Activated naive CD4-positive, alpha-beta T cell (primary cell): ENCODE measurements around the gene ADPGK.

Source experiments
- DNase-seq, 4 experiments: peaks; one replicate each; lab custom pipeline; 2025; lab: John Stamatoyannopoulos, UW

ADPGK gene

GRCh38 chr15:72790302-72790910, 6.8 kb upstream of the ADPGK start:
- DNase-seq: no peak

DNA sequence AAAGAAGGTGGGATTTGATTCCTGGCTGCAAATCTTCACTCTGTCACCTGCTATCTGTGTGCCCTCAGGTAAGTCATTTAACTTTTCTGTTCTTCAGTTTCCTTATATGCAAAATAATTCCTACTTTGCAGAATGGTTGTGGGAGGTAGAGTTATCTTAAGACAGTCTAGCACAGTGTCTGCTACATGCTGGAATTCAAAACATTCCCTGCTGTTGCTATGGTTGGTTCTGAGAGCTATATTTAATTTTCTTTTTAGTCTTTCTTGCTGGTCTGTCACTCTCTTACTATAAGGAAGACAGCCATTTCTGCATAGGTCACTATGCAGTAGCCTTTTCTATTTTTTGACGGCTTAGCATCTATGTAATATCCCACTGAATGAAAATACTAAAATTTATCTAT, 4.0 kb upstream of the ADPGK start:
- DNase-seq: no peak

GRCh38 chr15:72786676-72787345, 3.3 kb upstream of the ADPGK start:
- no peak for DNase-seq

DNA sequence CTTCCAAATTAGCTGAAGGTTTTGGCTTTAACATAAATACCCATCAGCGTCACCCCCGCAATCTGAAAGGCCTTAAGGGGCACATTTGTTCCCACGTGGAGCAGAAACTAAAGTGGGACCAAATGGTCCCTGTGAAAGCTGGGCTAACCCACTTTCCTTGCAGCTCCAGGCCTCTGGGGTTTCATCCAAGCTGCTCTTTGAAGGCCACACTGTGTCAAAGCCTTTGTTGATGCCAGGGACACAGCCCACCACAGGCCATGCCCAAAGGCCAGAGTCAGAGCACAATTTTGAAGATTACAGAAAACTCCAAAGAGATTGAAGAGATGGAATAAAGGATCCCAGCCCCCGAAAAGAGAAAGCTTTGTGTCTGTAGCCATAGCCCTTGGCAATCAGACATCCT, 2.7 kb upstream of the ADPGK start:
- DNase-seq: no peak

GRCh38 chr15:72785841-72786240, 2.3 kb upstream of the ADPGK start:
- DNase-seq: no peak

GRCh38 chr15:72785432-72785831, 1.9 kb upstream of the ADPGK start:
- DNase-seq: no peak

GRCh38 chr15:72784456-72784876, 908 bp upstream of the ADPGK start:
- DNase-seq: no peak

GRCh38 chr15:72783004-72783639, 436 bp downstream of the ADPGK start:
- DNase-seq: no peak

GRCh38 chr15:72782274-72783003, 1.1 kb downstream of the ADPGK start:
- DNase-seq: no peak

DNA sequence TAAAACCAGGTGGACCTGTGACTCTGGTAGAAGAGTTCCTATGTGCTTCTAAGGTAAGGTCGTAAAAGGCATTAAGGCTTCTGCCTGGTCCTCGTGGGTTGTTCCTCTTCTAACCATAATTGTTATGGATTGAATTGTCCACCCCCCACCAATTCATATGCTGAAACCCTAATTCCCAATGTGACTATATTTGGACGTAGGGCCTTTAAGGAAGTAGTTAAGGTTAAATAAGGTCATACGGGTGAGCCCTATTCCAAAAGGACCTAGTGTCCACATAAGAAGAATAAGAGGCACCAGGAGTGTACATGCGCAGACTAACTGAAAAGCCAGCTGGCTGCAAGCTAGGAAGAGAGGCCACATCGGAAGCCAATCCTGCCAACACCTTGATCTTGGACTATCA, 1.9 kb downstream of the ADPGK start:
- no peak for DNase-seq

- no peak for DNase-seq
Observed at GRCh38 chr15:72778796-72779195, 4.8 kb downstream of the ADPGK start.

GRCh38 chr15:72774696-72775383, 8.7 kb downstream of the ADPGK start:
- no peak for DNase-seq

GRCh38 chr15:72771329-72771725, 12.2 kb downstream of the ADPGK start:
- DNase-seq: no peak

GRCh38 chr15:72770673-72771328, 12.8 kb downstream of the ADPGK start:
- no peak for DNase-seq

GRCh38 chr15:72766780-72767179, 16.8 kb downstream of the ADPGK start:
- DNase-seq: no peak

DNA sequence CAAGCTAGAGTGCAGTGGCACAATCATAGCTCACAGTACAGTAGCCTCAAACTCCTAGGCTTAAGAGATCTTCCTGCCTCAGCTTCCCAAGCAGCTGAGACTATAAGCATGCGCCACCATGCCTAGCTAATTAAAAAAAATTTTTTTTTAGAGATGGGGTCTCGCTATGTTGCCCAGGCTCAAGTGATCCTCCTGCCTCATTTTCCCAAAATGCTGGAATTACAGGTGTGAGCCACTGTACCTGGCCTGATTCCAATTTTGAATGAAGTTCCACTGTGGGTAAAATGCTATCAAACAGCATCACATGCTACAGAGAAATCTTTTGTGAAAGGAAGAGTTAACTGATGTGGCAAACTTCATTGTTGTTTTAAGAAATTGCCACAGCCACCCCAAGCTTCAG, 17.5 kb downstream of the ADPGK start:
- DNase-seq: no peak

DNA sequence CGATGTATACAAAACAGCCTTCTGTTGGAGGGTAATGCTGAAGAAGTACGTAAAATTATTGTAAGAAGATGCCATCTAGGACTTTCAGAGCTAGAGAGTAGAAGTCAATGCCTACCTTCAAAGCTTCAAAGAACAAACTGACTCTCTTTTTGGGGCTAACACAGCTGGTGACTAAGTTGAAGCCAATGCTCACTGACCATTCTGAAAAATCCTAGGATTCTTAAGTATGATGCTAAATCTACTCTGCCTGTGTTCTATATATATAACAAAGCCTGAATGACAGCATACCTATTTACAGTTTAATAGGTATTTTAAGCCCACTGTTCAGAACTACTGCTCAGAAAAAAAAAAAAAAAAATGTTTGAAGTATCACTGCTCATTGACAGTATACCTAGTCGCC, 18.9 kb downstream of the ADPGK start:
- DNase-seq: no peak

GRCh38 chr15:72760590-72761260, 22.8 kb downstream of the ADPGK start:
- no peak for DNase-seq

- DNase-seq: no peak
Observed at GRCh38 chr15:72758182-72758581, 25.4 kb downstream of the ADPGK start.

DNA sequence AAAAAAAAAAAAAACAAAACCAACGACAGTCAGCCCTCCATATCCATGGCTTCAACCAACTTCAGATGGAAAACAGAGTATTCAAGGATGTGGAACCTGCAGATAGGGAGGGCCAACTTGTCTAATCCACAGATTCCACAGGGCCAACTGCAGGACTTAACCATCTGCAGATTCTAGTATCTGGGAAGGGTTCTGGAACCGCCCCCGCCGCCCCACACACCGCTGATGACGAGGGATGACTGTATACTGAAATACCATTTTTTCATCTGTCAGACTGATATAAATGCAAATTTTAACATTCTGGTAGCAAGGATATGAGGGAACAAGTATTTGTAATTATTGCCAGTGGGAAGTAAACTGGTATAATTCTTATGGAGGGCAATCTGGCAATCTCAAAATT, 29.5 kb downstream of the ADPGK start:
- no peak for DNase-seq
